ENCODE results near the gene JTB. TPM values are rescaled to one million over a fixed set of nuclear protein-coding genes. Genes with fewer than 3 reads are reported as not detected.

The JTB gene
- total and polyA plus RNA-seq, 9 of the 15 experiments (the other 6 are each of a cell fraction or from before 2014, with no cell fraction given), result 24.7 to 308 (median 151) TPM

DNA sequence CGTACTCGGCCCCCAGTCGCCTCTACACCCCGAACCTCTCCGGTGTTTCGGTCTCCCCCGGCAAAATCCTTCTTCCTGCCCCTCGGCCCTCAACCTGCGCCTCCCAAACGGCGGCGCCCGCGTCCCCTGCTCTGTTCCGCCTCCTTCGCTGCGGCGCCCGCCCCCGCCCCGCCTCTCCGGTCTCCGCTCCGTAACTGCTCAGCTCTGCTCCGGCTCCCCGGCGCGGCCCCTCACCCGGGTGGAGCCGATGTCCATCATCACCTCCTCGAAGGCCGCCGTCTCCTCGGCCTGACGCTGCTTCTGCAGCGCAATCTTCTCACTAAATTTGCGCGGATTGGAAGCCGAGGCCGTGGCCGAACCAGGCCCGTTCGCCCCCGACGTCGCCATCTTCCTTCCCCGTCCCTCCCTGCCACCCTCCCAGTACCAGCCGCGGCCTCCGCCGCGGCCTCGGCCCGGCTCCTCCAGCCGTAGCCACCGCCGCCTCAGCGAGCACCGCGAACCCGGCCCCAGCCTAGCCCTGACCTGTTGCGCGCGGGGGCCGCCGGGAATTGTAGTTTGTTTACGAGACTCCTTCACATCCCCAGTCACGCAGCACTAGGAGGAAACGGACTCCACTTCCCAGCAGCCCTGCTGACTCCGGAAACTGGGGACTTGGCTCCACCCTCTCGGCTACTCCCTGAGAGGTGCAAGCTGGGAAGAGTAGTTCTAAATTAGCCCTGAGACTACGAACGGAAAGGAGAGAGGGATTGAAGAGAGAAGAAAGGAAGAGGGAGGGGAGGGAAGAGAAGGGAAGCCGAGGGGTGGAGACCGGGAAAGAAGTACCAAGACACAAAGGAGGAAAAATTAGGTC lies 19.1 kb downstream of the JTB start, which contains the start of gene CRTC2 (continued):
- TF ChIP-seq ZNF512 (tag; IDR thresholded peaks at IDR 0.05) (no peak), EHMT2 (IDR thresholded peaks at IDR 0.05) (no peak), MLX (CRISPR knock-in tag; conservative IDR thresholded peaks at IDR 0.05) (no peak), KDM1A (IDR thresholded peaks at IDR 0.05) (no peak), FOXM1 (IDR thresholded peaks at IDR 0.05; ENCODE audit: low read depth) (no peak), FOXM1 (CRISPR knock-in tag; IDR thresholded peaks at IDR 0.05; ENCODE audit: low read depth) (no peak), TAF15 (IDR thresholded peaks at IDR 0.05; ENCODE audit: low read depth, low read length) (no peak), ZKSCAN8 (CRISPR knock-in tag; IDR thresholded peaks at IDR 0.05) (no peak), ZFP36 (IDR thresholded peaks at IDR 0.05; ENCODE audit: low read depth, low read length, partially characterized antibody) (no peak), PCBP1 (IDR thresholded peaks at IDR 0.05; ENCODE audit: low read depth, low read length, poor library complexity, severe bottlenecking) (peak; percentile 74), SMARCB1 (IDR thresholded peaks at IDR 0.05; ENCODE audit: insufficient read length, low read depth) (no peak), GABPA (tag; conservative IDR thresholded peaks at IDR 0.05; ENCODE audit: low read depth) (peak; percentile 97), HMGN3 (IDR thresholded peaks at IDR 0.05; ENCODE audit: borderline replicate concordance, extremely low read depth, insufficient read length, low read depth, low read length) (peak; percentile 62), POLR2AphosphoS2 (IDR thresholded peaks at IDR 0.05; ENCODE audit: low read length) (peak; percentile 92)
- TF ChIP-seq, protein P1, sequence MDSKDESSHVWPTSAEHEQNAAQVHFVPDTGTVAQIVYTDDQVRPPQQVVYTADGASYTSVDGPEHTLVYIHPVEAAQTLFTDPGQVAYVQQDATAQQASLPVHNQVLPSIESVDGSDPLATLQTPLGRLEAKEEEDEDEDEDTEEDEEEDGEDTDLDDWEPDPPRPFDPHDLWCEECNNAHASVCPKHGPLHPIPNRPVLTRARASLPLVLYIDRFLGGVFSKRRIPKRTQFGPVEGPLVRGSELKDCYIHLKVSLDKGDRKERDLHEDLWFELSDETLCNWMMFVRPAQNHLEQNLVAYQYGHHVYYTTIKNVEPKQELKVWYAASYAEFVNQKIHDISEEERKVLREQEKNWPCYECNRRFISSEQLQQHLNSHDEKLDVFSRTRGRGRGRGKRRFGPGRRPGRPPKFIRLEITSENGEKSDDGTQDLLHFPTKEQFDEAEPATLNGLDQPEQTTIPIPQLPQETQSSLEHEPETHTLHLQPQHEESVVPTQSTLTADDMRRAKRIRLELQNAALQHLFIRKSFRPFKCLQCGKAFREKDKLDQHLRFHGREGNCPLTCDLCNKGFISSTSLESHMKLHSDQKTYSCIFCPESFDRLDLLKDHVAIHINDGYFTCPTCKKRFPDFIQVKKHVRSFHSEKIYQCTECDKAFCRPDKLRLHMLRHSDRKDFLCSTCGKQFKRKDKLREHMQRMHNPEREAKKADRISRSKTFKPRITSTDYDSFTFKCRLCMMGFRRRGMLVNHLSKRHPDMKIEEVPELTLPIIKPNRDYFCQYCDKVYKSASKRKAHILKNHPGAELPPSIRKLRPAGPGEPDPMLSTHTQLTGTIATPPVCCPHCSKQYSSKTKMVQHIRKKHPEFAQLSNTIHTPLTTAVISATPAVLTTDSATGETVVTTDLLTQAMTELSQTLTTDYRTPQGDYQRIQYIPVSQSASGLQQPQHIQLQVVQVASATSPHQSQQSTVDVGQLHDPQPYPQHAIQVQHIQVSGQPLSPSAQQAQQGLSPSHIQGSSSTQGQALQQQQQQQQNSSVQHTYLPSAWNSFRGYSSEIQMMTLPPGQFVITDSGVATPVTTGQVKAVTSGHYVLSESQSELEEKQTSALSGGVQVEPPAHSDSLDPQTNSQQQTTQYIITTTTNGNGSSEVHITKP (IDR thresholded peaks at IDR 0.05; ENCODE audit: partially characterized antibody), result peak; percentile 53
- TF ChIP-seq, protein P2, sequence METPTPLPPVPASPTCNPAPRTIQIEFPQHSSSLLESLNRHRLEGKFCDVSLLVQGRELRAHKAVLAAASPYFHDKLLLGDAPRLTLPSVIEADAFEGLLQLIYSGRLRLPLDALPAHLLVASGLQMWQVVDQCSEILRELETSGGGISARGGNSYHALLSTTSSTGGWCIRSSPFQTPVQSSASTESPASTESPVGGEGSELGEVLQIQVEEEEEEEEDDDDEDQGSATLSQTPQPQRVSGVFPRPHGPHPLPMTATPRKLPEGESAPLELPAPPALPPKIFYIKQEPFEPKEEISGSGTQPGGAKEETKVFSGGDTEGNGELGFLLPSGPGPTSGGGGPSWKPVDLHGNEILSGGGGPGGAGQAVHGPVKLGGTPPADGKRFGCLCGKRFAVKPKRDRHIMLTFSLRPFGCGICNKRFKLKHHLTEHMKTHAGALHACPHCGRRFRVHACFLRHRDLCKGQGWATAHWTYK (CRISPR knock-in tag; IDR thresholded peaks at IDR 0.05), result peak; percentile 82; the same call in 1 of the 2 replicates
- TF ChIP-seq, protein P3, sequence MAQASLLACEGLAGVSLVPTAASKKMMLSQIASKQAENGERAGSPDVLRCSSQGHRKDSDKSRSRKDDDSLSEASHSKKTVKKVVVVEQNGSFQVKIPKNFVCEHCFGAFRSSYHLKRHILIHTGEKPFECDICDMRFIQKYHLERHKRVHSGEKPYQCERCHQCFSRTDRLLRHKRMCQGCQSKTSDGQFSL (CRISPR knock-in tag; IDR thresholded peaks at IDR 0.05), result no peak
- TF ChIP-seq, protein P3 (tag; IDR thresholded peaks at IDR 0.05), result no peak
